Measurements from ENCODE around the gene PNMA8B.

Gene PNMA8B, protein sequence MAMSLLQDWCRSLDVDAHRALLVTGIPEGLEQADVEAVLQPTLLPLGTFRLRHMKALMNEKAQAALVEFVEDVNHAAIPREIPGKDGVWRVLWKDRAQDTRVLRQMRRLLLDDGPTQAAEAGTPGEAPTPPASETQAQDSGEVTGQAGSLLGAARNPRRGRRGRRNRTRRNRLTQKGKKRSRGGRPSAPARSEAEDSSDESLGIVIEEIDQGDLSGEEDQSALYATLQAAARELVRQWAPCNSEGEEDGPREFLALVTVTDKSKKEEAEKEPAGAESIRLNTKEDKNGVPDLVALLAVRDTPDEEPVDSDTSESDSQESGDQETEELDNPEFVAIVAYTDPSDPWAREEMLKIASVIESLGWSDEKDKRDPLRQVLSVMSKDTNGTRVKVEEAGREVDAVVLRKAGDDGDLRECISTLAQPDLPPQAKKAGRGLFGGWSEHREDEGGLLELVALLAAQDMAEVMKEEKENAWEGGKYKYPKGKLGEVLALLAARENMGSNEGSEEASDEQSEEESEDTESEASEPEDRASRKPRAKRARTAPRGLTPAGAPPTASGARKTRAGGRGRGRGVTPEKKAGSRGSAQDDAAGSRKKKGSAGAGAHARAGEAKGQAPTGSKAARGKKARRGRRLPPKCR

GRCh38 chr19:46495786-46496099 lies at the start of gene PNMA8B:
PNMA8B (minus strand) TSS chr19:46495867; CDS start chr19:46495465, 402 bp downstream.
- DNase-seq (ENCODE audit: low read depth), result no peak
- peak within 1 kb of the TSS; percentile 52 for H3K4me3 ChIP-seq (ENCODE audit: low read length)
- no peak for TF ChIP-seq CTCF (conservative IDR thresholded peaks at IDR 0.05; ENCODE audit: low read depth, low read length)

- TF ChIP-seq CTCF (conservative IDR thresholded peaks at IDR 0.05; ENCODE audit: low read depth, low read length), result no peak
- DNase-seq (ENCODE audit: low read depth), result no peak
- H3K4me3 ChIP-seq (ENCODE audit: low read length), result no peak overlapping the region
Measured at GRCh38 chr19:46544651-46545050, 49.0 kb upstream of the PNMA8B start.

DNA sequence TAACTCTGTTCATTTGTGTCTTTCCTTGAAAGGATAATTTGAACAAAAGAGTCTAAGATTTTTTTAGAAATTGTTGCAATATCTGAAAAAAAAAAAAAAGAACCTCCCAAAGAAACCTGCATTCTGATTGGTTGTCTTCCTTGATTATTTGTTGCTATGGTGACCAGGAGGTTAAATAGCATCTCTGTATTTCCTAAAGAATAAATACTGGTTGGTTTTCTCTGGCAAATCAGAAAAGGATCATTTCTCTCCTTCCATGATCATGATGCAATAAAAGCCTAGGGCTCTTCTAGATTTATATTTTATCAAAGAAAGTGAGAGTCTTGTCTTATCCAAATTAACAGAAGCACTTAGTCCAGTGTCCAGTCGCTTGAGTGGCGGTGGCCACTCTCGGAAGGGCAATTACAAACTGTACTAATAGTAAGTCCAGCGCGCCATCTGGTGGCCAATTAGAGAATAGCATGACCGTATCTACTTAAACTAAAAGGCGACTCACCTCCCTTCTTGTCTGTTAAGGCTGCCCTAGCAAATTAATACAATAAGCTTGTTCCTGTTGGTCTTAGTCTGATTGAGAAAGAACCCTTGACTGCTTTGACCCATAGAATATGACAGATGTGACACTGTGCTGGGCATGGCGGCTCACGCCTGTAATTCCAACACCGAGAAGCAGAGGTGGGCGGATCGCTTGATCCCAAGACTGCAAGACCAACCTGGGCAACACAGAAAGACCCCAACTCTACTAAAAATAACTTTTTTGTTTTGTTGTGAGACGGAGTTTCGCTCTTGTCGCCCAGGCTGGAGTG lies 47.0 kb upstream of the PNMA8B start:
- no peak overlapping the region for H3K4me3 ChIP-seq (ENCODE audit: low read length)
- TF ChIP-seq CTCF (conservative IDR thresholded peaks at IDR 0.05; ENCODE audit: low read depth, low read length), result peak; percentile 78
- DNase-seq (ENCODE audit: low read depth), result peak; percentile 48

GRCh38 chr19:46537136-46538097 lies 41.8 kb upstream of the PNMA8B start:
- H3K4me3 ChIP-seq (ENCODE audit: low read length), result no peak overlapping the region
- peak; percentile 93 for TF ChIP-seq CTCF (conservative IDR thresholded peaks at IDR 0.05; ENCODE audit: low read depth, low read length)
- DNase-seq (ENCODE audit: low read depth), result no peak

DNA sequence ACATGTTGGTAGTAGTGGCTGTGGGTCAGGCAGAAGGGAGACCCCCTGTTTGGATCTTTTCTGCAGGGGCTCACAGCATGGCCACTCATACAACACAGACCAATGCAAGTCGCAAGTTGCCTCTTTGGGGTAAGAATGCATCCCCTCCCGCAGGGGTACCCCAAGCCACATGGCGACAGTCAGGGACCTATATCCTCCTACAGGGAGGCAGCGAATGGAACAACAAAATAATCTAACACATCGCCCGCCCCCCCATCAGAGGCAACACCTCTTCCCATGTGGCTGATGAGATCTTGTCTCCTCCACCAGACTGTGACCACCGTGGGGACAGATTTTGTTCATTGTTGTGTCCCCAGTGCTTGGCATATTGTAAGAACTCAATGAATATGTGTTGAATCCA lies 40.7 kb upstream of the PNMA8B start:
- no peak for TF ChIP-seq CTCF (conservative IDR thresholded peaks at IDR 0.05; ENCODE audit: low read depth, low read length)
- H3K4me3 ChIP-seq (ENCODE audit: low read length), result no peak overlapping the region
- no peak for DNase-seq (ENCODE audit: low read depth)

DNA sequence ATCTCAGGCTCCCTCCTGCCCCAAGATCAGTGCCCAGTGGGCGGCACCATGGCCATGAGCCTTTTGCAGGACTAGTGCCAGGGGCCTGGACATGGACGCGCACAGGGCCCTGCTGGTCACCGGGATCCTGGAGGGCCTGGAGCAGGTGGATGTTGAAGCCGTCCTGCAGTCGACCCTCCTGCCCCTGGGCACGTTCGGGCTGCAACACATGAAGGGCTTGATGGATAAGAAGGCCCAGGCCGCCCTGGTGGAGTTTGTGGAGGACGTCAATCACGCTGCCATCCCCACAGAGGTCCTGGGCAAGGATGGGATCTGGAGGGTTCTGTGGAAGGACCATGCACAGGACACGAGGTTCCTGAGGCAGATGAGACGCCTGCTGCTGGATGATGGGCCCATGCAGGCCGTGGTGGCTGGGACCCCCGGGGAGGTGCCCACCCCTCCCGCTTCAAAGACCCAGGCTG lies 38.0 kb upstream of the PNMA8B start:
- no peak for DNase-seq (ENCODE audit: low read depth)
- H3K4me3 ChIP-seq (ENCODE audit: low read length), result no peak overlapping the region
- no peak for TF ChIP-seq CTCF (conservative IDR thresholded peaks at IDR 0.05; ENCODE audit: low read depth, low read length)

All from retinal pigment epithelial cell (primary cell).